Measurements from ENCODE around the gene TUT1.

DNA sequence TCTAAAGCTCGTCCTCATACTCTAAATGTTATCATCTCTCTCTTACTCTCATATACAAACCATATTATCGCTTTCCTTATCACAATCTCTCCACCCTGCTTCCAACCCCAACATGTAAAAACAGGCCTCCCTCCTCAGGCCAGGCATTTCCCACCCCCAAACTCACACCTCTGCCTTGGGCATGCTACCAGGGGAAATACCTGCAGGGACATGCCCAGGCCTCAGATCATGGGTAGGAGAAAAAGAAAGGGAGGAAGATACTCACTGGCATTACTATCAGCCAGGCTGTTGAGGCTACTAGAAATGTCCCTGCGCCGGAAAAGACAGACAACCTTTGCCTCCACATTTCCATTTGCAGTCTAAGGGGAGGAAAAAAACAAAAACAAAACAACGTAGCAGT, 8.6 kb upstream of the TUT1 start:
- TF ChIP-seq, protein P1, sequence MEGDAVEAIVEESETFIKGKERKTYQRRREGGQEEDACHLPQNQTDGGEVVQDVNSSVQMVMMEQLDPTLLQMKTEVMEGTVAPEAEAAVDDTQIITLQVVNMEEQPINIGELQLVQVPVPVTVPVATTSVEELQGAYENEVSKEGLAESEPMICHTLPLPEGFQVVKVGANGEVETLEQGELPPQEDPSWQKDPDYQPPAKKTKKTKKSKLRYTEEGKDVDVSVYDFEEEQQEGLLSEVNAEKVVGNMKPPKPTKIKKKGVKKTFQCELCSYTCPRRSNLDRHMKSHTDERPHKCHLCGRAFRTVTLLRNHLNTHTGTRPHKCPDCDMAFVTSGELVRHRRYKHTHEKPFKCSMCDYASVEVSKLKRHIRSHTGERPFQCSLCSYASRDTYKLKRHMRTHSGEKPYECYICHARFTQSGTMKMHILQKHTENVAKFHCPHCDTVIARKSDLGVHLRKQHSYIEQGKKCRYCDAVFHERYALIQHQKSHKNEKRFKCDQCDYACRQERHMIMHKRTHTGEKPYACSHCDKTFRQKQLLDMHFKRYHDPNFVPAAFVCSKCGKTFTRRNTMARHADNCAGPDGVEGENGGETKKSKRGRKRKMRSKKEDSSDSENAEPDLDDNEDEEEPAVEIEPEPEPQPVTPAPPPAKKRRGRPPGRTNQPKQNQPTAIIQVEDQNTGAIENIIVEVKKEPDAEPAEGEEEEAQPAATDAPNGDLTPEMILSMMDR (conservative IDR thresholded peaks at IDR 0.05): no peak
- no peak for TF ChIP-seq ZFX (IDR thresholded peaks at IDR 0.05)
